Testis (tissue), 3 donors: ENCODE results near the gene TMOD2. TPM values are rescaled to one million over a fixed set of nuclear protein-coding genes. Genes with fewer than 3 reads are reported as not detected.
A peak's percentile ranks its signal among the peaks of the same experiment; 100 is the strongest.

Source experiments
- DNase-seq: peaks from one replicate; pipeline ENCODE4 v3.0.0-alpha.2; 2019
- H3K27ac ChIP-seq, 2 donors: fragments of 200-600 bp; sonication (generic); one replicate each; pipeline ENCODE4 v1.5.1; 2019
- H3K27me3 ChIP-seq: fragments of 200-600 bp; sonication (generic); one replicate; pipeline ENCODE4 v1.5.1; 2019
- H3K36me3 ChIP-seq: fragments of 200-600 bp; sonication (generic); one replicate; pipeline ENCODE4 v1.5.1; 2017; ENCODE audit warnings: low read depth; ENCODE audit errors: missing control alignments
- H3K4me1 ChIP-seq: fragments of 200-600 bp; sonication (generic); one replicate; pipeline ENCODE4 v1.5.1; 2019
- H3K4me3 ChIP-seq, 2 donors: fragments of 200-600 bp; sonication (generic); one replicate each; pipeline ENCODE4 v1.5.1; 2017 to 2019
- H3K9me3 ChIP-seq: fragments of 200-600 bp; sonication (generic); one replicate; pipeline ENCODE4 v1.5.1; 2017
- CTCF ChIP-seq, 3 experiments: fragments of 450-650 bp in 2 of 3; fragments of 200-600 bp in 1 of 3; sonication (generic) in 1 of 3; IDR thresholded peaks; one replicate each; pipeline ENCODE4 v1.5.1; 2016 to 2019; ENCODE audit warnings: antibody characterized with exemption in 3 of 3, mild to moderate bottlenecking in 2 of 3, moderate library complexity in 1 of 3
- POLR2A ChIP-seq: fragments of 450-650 bp; IDR thresholded peaks from one replicate; pipeline ENCODE4 v1.6.1; 2017; ENCODE audit warnings: antibody characterized with exemption, mild to moderate bottlenecking, moderate library complexity
- WGBS, 2 donors: methylation state at CpG; one replicate each; pipeline ENCODE4 v1.1.5; 2018; 5-methylcytosine and 5-hydroxymethylcytosine counted together
- intact Hi-C: fragments of 100-400 bp; cut with DNase I; formaldehyde crosslinking; loops from one replicate; pipeline ENCODE4 v1.15.1; 2023; ENCODE audit warnings: low total_unique reads
- polyA plus RNA-seq: library from polyadenylated mRNA; stranded (reverse); fragments of 350-450 nt; fragmentation: Illumina TruSeq; extraction: RNeasy Lipid Tissue Mini Kit (QIAGEN cat#74804); gene quantifications from one replicate; pipeline ENCODE4 v1.2.3, GENCODE V29; 2014; ENCODE audit warnings: low read depth, low replicate concordance; ENCODE audit not compliant: insufficient read depth
- total RNA-seq, 2 donors: library from RNA; depleted of rRNA; stranded (reverse); fragments of >200 nt; gene quantifications; one replicate each; pipeline ENCODE4 v1.2.3, GENCODE V29; 2016

Gene TMOD2
- total and polyA plus RNA-seq, 3 donors from 2014 or later = 5.8 to 6.4 (median 5.9) TPM

- H3K4me1 ChIP-seq = no peaks in the 10 kb centered on the region
- H3K9me3 ChIP-seq = no peaks in the 10 kb centered on the region
- H3K27me3 ChIP-seq = no peaks in the 10 kb centered on the region
- no peak overlapping the region for H3K27ac ChIP-seq
- H3K4me3 ChIP-seq = no peak overlapping the region
- TF ChIP-seq POLR2A (no peak), CTCF (IDR thresholded peaks at IDR 0.05) (peak in 1 of 3 experiments; percentile 41)
- intact Hi-C loops = no loop called here
- H3K36me3 ChIP-seq = no peaks in the 10 kb centered on the region
- peak; percentile 42 for DNase-seq
- WGBS, 2 donors = 63 to 75% methylated on average over 3 of the region's 3 CpGs
Observed at GRCh38 chr15:51801391-51801835, 50.0 kb downstream of the TMOD2 start.

DNA sequence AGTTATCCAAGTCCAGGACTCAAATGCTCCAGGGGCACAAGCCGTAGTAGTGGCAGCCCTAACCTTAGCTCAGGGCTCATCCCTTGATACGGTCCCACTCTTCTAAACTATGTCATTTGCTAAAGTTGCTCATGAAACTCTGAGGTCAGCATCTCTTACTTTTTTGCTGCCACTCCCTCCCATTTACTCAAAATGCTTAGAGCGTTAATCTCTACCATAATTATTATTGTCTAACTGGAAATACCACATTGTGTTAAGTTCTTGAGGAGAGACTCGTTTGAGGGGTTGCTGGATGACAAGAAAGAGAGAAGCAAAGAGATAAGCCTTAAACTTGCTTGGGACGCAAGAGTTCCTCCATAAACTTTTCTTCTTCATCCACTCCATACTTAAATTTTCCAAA lies 51.2 kb downstream of the TMOD2 start:
- Histone ChIP-seq H3K27me3 (no peaks in the 10 kb centered on the region), H3K9me3 (no peaks in the 10 kb centered on the region), H3K27ac (no peak overlapping the region), H3K4me3 (no peak overlapping the region), H3K4me1 (no peaks in the 10 kb centered on the region), H3K36me3 (no peaks in the 10 kb centered on the region)
- TF ChIP-seq CTCF (IDR thresholded peaks at IDR 0.05) (no peak), POLR2A (no peak)
- 94 to 98% methylated on average over 5 of the region's 5 CpGs for WGBS, 2 donors
- no peak for DNase-seq
- intact Hi-C loops = no loop called here

DNA sequence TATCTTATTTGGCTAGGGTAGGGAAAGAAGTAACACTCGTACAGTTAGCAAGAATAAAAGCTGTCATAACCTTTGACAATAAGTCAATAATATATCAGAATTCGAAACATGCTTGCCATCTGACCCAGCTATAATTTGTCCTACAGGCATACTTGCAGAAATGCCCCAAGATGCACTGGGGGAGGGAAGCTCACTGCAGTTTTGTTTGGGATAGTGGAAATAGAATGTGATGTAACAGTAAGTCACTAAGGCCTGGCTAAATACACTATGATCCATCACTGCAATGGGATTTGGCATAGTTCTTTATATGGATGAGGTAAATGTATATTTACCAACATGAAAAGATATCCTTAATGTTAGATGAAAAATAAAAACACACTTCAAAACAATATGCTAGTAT lies 52.6 kb downstream of the TMOD2 start:
- no peak for DNase-seq
- no peak overlapping the region for H3K27ac ChIP-seq
- TF ChIP-seq CTCF (IDR thresholded peaks at IDR 0.05) (no peak), POLR2A (no peak)
- H3K36me3 ChIP-seq = no peaks in the 10 kb centered on the region
- H3K9me3 ChIP-seq = no peaks in the 10 kb centered on the region
- no peak overlapping the region for H3K4me3 ChIP-seq
- no peaks in the 10 kb centered on the region for H3K4me1 ChIP-seq
- 85 to 94% methylated on average over 2 of the region's 2 CpGs for WGBS, 2 donors
- H3K27me3 ChIP-seq = no peaks in the 10 kb centered on the region
- intact Hi-C loops = no loop called here

DNA sequence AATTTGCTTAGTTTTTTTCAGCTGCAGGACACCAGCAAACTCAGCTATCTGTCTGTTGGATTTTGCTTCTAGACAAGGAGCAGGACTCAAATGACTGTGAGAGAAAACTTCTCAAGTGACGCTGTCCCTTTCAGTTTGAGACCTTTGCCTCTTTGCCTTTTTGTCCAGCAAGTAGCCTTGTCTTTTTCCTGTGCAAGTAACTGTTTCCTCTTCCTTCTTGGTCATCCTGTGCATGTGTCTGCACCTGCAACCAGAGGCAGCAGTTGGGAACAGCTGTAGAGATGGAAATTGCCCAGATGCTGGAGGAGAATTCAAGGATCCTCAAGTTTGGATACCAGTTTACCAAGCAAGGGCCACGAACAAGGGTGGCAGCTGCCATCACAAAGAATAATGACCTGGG lies 54.7 kb downstream of the TMOD2 start:
- Histone ChIP-seq H3K27ac (no peak overlapping the region), H3K4me3 (no peak overlapping the region), H3K9me3 (no peaks in the 10 kb centered on the region), H3K4me1 (no peaks in the 10 kb centered on the region), H3K27me3 (no peaks in the 10 kb centered on the region), H3K36me3 (no peaks in the 10 kb centered on the region)
- no peak for TF ChIP-seq CTCF (IDR thresholded peaks at IDR 0.05)
- no peak for TF ChIP-seq POLR2A
- DNase-seq = no peak
- intact Hi-C loops = no loop called here
- 83 to 86% methylated on average over 2 of the region's 2 CpGs for WGBS, 2 donors

DNA sequence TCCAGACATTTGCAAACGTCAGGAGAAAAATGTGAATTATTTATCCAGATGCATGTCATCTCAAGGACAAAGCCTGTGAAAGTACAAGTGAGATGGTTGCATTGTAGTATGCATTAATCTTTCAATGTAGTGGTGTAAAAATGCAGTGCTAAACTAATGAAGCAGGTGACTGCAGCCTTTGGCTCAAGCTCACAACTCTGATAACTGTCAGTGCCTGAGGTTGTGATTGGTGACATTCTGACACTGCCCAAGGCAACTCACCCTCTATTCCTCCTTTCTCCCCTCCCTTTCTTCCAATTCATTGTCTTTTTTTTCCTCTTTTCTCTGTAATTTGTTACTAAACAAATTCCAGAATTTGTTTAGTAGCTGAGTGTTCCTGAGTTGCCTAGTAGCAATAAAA lies 58.1 kb downstream of the TMOD2 start:
- DNase-seq = no peak
- Histone ChIP-seq H3K27me3 (no peaks in the 10 kb centered on the region), H3K4me1 (no peaks in the 10 kb centered on the region), H3K36me3 (no peaks in the 10 kb centered on the region), H3K9me3 (no peaks in the 10 kb centered on the region), H3K4me3 (no peak overlapping the region), H3K27ac (no peak overlapping the region)
- TF ChIP-seq POLR2A = no peak
- TF ChIP-seq CTCF (IDR thresholded peaks at IDR 0.05) = no peak
- 58 to 68% methylated on average over 1 of the region's 1 CpG for WGBS, 2 donors
- intact Hi-C loops = no loop called here
